T-helper 22 cell (primary cell): ENCODE data around the gene RTF2.
A peak's percentile ranks its signal among the peaks of the same experiment; 100 is the strongest.

Experiments used
- DNase-seq: peaks from one replicate; pipeline ENCODE4 v3.0.0-alpha.2; 2020; ENCODE audit warnings: low read depth

RTF2 gene

GRCh38 chr20:56439771-56440291 lies 28.6 kb upstream of the RTF2 start:
- no peak for DNase-seq

- DNase-seq, result peak; percentile 65
Measured at GRCh38 chr20:56440346-56441007, 27.9 kb upstream of the RTF2 start.

GRCh38 chr20:56442389-56443365 lies 25.8 kb upstream of the RTF2 start:
- no peak for DNase-seq

- no peak for DNase-seq
Measured at GRCh38 chr20:56443654-56444540, 24.5 kb upstream of the RTF2 start.

- DNase-seq, result no peak
Measured at GRCh38 chr20:56445130-56445529, 23.3 kb upstream of the RTF2 start.

- DNase-seq, result no peak
Measured at GRCh38 chr20:56445540-56445939, 22.9 kb upstream of the RTF2 start.

- DNase-seq, result no peak
Measured at GRCh38 chr20:56447227-56447626, 21.2 kb upstream of the RTF2 start.

GRCh38 chr20:56449459-56449858 lies 19.0 kb upstream of the RTF2 start:
- DNase-seq, result no peak

GRCh38 chr20:56451056-56451765 lies 17.2 kb upstream of the RTF2 start:
- no peak for DNase-seq

GRCh38 chr20:56453352-56453751 lies 15.1 kb upstream of the RTF2 start:
- no peak for DNase-seq

GRCh38 chr20:56454754-56455153 lies 13.7 kb upstream of the RTF2 start:
- no peak for DNase-seq

GRCh38 chr20:56458206-56458821 lies 10.1 kb upstream of the RTF2 start:
- DNase-seq, result no peak

- DNase-seq, result peak; percentile 71
Measured at GRCh38 chr20:56460459-56460858, 8.0 kb upstream of the RTF2 start.

- no peak for DNase-seq
Measured at GRCh38 chr20:56461576-56461975, 6.9 kb upstream of the RTF2 start.

- peak; percentile 26 for DNase-seq
Measured at GRCh38 chr20:56463428-56463827, 5.0 kb upstream of the RTF2 start.

- no peak for DNase-seq
Measured at GRCh38 chr20:56465997-56466396, 2.4 kb upstream of the RTF2 start.

GRCh38 chr20:56467968-56468315 lies 485 bp upstream of the RTF2 start:
- DNase-seq, result no peak

- DNase-seq, result no peak
Measured at GRCh38 chr20:56469077-56469449, 636 bp downstream of the RTF2 start.

GRCh38 chr20:56483970-56484369 lies 15.5 kb downstream of the RTF2 start:
- DNase-seq, result no peak

- no peak for DNase-seq
Measured at GRCh38 chr20:56487216-56487615, 18.8 kb downstream of the RTF2 start.

GRCh38 chr20:56488566-56488965 lies 20.1 kb downstream of the RTF2 start:
- DNase-seq, result no peak
